ENCODE data around the gene ARL4A. TPM values are rescaled to one million over a fixed set of nuclear protein-coding genes. Genes with fewer than 3 reads are reported as not detected.

ARL4A gene
- total and polyA plus RNA-seq, 2 of the 13 experiments (the other 11 are each of a cell fraction or from before 2014, with no cell fraction given): 10.8 to 25.6 TPM

- peak; percentile 48; the same call in 1 of the 2 replicates for TF ChIP-seq CREM (IDR thresholded peaks at IDR 0.05)
- no peak for TF ChIP-seq CREM (CRISPR knock-in tag; IDR thresholded peaks at IDR 0.05)
- peak; percentile 46 for TF ChIP-seq RXRB (CRISPR knock-in tag; IDR thresholded peaks at IDR 0.05; ENCODE audit: borderline replicate concordance)
- no peak for TF ChIP-seq ELF4 (CRISPR knock-in tag; IDR thresholded peaks at IDR 0.05; ENCODE audit: borderline replicate concordance)
- TF ChIP-seq ELF1 (CRISPR knock-in tag; IDR thresholded peaks at IDR 0.05): no peak
- no peak for TF ChIP-seq ZFP1 (CRISPR knock-in tag; IDR thresholded peaks at IDR 0.05)
- TF ChIP-seq ZNF724P (CRISPR knock-in tag; IDR thresholded peaks at IDR 0.05; ENCODE audit: borderline replicate concordance): no peak
- no peak for TF ChIP-seq SMYD3 (CRISPR knock-in tag; IDR thresholded peaks at IDR 0.05)
- no peak for TF ChIP-seq TCF12 (IDR thresholded peaks at IDR 0.05)
- no peak for TF ChIP-seq TCF12 (CRISPR knock-in tag; IDR thresholded peaks at IDR 0.05)
- TF ChIP-seq TEAD3 (CRISPR knock-in tag; optimal IDR thresholded peaks at IDR 0.05; ENCODE audit: borderline replicate concordance): peak; percentile 87
- TF ChIP-seq ETV5 (CRISPR knock-in tag; IDR thresholded peaks at IDR 0.05; ENCODE audit: borderline replicate concordance): no peak
- TF ChIP-seq NCOR1 (IDR thresholded peaks at IDR 0.05; ENCODE audit: borderline replicate concordance, low read length): no peak
- TF ChIP-seq MAX (IDR thresholded peaks at IDR 0.05): peak; percentile 45
- no peak for TF ChIP-seq PATZ1 (CRISPR knock-in tag; IDR thresholded peaks at IDR 0.05)
- no peak for TF ChIP-seq MXD1 (CRISPR knock-in tag; IDR thresholded peaks at IDR 0.05)
- peak; percentile 80; the same call in 1 of the 2 replicates for TF ChIP-seq TFAP4 (IDR thresholded peaks at IDR 0.05; ENCODE audit: borderline replicate concordance, low read depth)
- no peak for TF ChIP-seq ZNF710 (CRISPR knock-in tag; IDR thresholded peaks at IDR 0.05; ENCODE audit: borderline replicate concordance)
- TF ChIP-seq DMAP1 (CRISPR knock-in tag; IDR thresholded peaks at IDR 0.05): no peak
- no peak for TF ChIP-seq TAF1 (CRISPR knock-in tag; IDR thresholded peaks at IDR 0.05)
- TF ChIP-seq ZNF605 (CRISPR knock-in tag; IDR thresholded peaks at IDR 0.05): no peak
- TF ChIP-seq FOXP1 (IDR thresholded peaks at IDR 0.05): no peak
- TF ChIP-seq FOXP1 (CRISPR knock-in tag; IDR thresholded peaks at IDR 0.05): peak; percentile 77
- TF ChIP-seq MYNN (CRISPR knock-in tag; IDR thresholded peaks at IDR 0.05; ENCODE audit: low read depth): no peak
- TF ChIP-seq FOXC1 (CRISPR knock-in tag; IDR thresholded peaks at IDR 0.05; ENCODE audit: borderline replicate concordance): no peak
- TF ChIP-seq ZNF496 (CRISPR knock-in tag; IDR thresholded peaks at IDR 0.05; ENCODE audit: insufficient replicate concordance): no peak
- no peak for TF ChIP-seq ZNF883 (CRISPR knock-in tag; IDR thresholded peaks at IDR 0.05; ENCODE audit: not compliant biosample characterization)
These were observed 17.3 kb upstream of the ARL4A start (continued) for GRCh38 chr7:12670000-12670729.

All from HepG2 (cell line).